Spinal cord (tissue), 10 donors: ENCODE results near the gene VIM. TPM values are rescaled to one million over a fixed set of nuclear protein-coding genes. Genes with fewer than 3 reads are reported as not detected.
"Not testable (repeated sequence)": the region's sequence is repeated elsewhere in the genome, so short reads cannot be mapped to it uniquely, and the experiment has no call there.

Experiments used
- DNase-seq, 6 donors: peaks; one replicate each; pipeline versions ENCODE4 v3.0.0 to v3.0.0-alpha.2; 2013 to 2015; ENCODE audit warnings: low spot score in 6 of 6, low read depth in 4 of 6
- H3K27ac ChIP-seq: one replicate; pipeline ENCODE4 v1.5.1; 2013; ENCODE audit warnings: low read depth, low read length, control low read depth
- H3K27me3 ChIP-seq: one replicate; pipeline ENCODE4 v1.6.1; 2013; ENCODE audit warnings: low read length; ENCODE audit not compliant: control insufficient read depth, insufficient read depth
- H3K36me3 ChIP-seq: one replicate; pipeline ENCODE4 v1.6.1; 2013; ENCODE audit warnings: low read length; ENCODE audit not compliant: control insufficient read depth, insufficient read depth
- H3K4me1 ChIP-seq: one replicate; pipeline ENCODE4 v1.6.1; 2013; ENCODE audit warnings: low read length; ENCODE audit not compliant: control insufficient read depth, insufficient read depth
- H3K4me3 ChIP-seq: one replicate; pipeline ENCODE4 v1.5.1; 2013; ENCODE audit warnings: low read depth, low read length, control low read depth
- H3K9me3 ChIP-seq: one replicate; pipeline ENCODE4 v1.6.1; 2013; ENCODE audit warnings: low read length; ENCODE audit not compliant: control insufficient read depth, insufficient read depth
- WGBS: methylation state at CpG from one replicate; pipeline ENCODE4 v1.1.5; 2013; ENCODE audit warnings: missing lambda C conversion rate; ENCODE audit not compliant: insufficient coverage; 5-methylcytosine and 5-hydroxymethylcytosine counted together
- polyA plus RNA-seq, 2 donors: library from polyadenylated mRNA; unstranded; fragments of 120-200 nt; gene quantifications; one replicate each; pipeline ENCODE4 v1.2.1, GENCODE V29; 2013; ENCODE audit not compliant: insufficient read length in 2 of 2
- total RNA-seq, 2 donors: library from RNA; depleted of rRNA in 1 of 2; stranded (reverse); fragments of 120-200 nt in 1 of 2; fragments of >200 nt in 1 of 2; gene quantifications; one replicate each; pipeline versions ENCODE4 v1.2.3 to v1.2.4, GENCODE V29; 2013 to 2014
- donor health status: healthy.

The VIM gene
- total and polyA plus RNA-seq, 4 donors: 1,457 to 6,817 (median 2,491) TPM

DNA sequence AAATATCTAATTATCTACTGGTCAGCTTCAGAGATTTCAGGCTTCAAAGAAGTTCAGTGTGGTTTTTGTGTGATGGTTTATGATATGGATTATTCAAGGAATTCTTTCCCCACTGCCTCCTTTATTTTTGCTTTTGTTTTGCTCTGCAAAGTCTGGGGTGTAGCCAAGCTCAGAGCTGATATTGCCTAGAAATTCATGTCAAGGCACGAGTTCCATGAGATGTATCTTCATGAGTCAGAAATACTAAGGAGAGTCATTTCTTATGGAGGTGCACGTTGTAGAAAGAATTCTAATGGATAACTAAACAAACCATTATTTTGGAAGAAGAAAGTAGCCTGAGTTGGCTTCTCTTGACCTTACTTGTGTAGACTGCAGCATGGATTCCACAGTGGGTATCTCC, 37.4 kb downstream of the VIM start:
- Histone ChIP-seq H3K4me1 (no peaks in the 10 kb centered on the region), H3K9me3 (peaks cover 2% of the 10 kb centered on the region), H3K36me3 (no peaks in the 10 kb centered on the region), H3K27ac (no peak overlapping the region), H3K4me3 (no peak overlapping the region), H3K27me3 (no peaks in the 10 kb centered on the region)
- no peak for DNase-seq
- no CpG with 5 or more reads among the region's 2 CpGs for WGBS

DNA sequence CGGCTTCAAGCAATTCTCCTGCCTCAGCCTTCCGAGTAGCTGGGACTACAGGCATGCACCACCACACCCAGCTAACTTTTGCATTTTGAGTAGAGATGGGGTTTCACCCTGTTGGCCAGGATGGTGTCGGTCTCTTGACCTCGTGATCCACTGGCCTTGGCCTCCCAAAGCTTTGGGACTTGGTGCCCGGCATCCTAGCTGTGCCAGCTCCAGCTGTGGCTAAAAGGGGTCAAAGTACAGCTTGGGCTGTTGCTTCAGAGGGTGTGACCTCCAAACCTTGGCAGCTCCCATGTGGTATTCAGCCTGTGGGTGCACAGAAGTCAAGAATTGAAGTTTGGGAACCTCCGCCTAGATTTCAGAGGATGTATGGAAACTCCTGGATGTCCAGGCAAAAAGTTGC, 38.5 kb downstream of the VIM start:
- H3K4me1 ChIP-seq: not testable (repeated sequence)

DNA sequence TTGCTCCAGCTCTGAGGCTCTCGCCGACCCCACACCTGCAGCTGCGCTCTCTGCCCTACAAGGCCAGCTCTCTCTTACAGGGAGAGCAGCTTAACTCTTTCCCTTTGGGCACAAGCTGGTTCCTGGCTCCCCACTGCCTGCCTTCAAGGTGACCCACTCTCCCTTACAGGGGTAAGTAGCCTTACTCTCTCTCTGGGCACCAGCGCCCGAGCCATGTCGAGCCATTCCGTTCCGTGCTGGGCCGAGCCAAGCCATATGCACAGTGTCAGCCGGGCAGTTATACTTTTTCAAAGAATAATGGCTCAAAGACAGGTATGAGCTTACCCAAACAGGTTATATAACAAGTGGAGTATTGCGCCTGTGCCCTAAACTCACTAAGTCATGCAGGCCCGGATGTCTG, 44.6 kb downstream of the VIM start:
- WGBS: 92% methylated on average over 5 of the region's 12 CpGs
- no peaks in the 10 kb centered on the region for H3K36me3 ChIP-seq
- no peaks in the 10 kb centered on the region for H3K4me1 ChIP-seq
- no peak overlapping the region for H3K27ac ChIP-seq
- no peak overlapping the region for H3K4me3 ChIP-seq
- no peaks in the 10 kb centered on the region for H3K27me3 ChIP-seq
- DNase-seq: no peak
- H3K9me3 ChIP-seq: no peaks in the 10 kb centered on the region

More for the DNA sequence above, 38.5 kb downstream of the VIM start:
- not testable (repeated sequence) for H3K36me3 ChIP-seq, DNase-seq, H3K9me3 ChIP-seq, H3K27ac ChIP-seq, H3K27me3 ChIP-seq, H3K4me3 ChIP-seq
- 97% methylated on average over 5 of the region's 6 CpGs for WGBS

- H3K36me3 ChIP-seq: no peaks in the 10 kb centered on the region
- 72% methylated on average over 2 of the region's 2 CpGs for WGBS
- H3K4me3 ChIP-seq: no peak overlapping the region
- H3K9me3 ChIP-seq: no peaks in the 10 kb centered on the region
- no peak overlapping the region for H3K27ac ChIP-seq
- no peak for DNase-seq
- no peaks in the 10 kb centered on the region for H3K27me3 ChIP-seq
- H3K4me1 ChIP-seq: no peaks in the 10 kb centered on the region
These were observed 45.4 kb downstream of the VIM start for GRCh38 chr10:17273403-17273802.

DNA sequence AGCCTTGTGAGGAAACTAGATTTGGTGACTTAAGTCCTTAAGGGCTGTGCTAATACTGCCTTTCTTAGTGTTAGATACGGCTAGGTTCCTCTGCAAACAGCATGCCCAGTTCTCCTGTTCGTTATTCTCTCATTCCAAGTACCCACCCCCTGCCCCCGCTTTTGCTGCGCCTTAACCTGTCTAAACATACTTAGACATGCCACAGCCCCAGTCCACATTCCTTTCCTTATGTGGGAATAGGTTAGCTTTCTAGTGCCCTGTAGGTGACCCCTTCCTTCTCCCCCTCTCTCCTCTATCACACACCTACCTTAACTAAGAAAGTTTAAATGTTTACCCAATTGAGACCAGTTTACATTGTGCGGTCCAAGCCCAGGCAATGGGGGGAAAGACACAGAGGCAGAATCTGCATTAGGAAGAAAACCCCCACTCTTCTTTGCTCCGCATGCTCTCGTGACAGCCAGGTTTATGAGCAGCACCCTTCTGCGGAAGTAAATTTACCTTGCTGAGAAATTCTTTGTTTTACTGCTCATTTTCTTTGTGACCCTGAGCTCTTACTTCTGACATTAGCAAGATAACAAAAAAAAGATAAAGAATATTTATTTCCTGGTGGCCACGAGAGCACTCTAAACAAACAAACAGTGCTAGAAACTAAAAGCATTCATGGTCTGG, 48.8 kb downstream of the VIM start:
- no peak for DNase-seq
- Histone ChIP-seq H3K36me3 (no peaks in the 10 kb centered on the region), H3K27me3 (no peaks in the 10 kb centered on the region), H3K4me1 (no peaks in the 10 kb centered on the region), H3K4me3 (no peak overlapping the region), H3K27ac (no peak overlapping the region), H3K9me3 (no peaks in the 10 kb centered on the region)
- WGBS: no CpG with 5 or more reads among the region's 9 CpGs

DNA sequence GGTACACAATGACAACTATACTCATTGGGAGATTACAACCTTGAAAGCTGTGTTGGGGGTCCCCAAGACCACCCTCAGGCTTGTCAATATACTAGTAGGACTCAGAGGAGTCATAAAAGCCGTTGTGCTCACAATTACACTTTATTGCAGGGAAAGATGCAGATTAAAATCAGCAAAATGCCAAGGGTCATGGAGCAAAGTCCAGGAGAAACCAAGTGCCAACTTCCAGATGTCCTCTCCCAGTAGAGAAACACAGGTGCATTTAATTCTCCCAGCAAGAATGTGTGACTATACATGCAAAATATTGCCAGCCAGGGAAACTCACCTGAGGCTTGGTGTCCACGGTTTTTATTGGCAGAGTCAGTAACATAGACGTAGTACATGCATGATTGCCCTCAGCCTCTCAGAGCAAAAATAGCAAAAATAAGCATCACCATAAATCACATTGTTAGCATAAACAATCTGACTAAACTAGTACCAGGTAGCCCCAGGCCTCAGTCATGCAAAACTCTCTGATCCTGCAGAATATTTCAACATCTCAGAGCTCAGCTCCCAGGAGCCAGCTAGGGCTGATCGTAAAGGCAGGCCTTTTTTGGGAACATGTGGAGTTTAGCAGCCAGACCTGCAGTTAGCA, 50.7 kb downstream of the VIM start:
- Histone ChIP-seq H3K36me3 (no peaks in the 10 kb centered on the region), H3K9me3 (peaks cover 5% of the 10 kb centered on the region), H3K27ac (no peak overlapping the region), H3K27me3 (no peaks in the 10 kb centered on the region), H3K4me1 (no peaks in the 10 kb centered on the region), H3K4me3 (no peak overlapping the region)
- peak in 1 of 6 donors; percentile 24 for DNase-seq
- WGBS: 76% methylated on average over 3 of the region's 4 CpGs

GRCh38 chr10:17282311-17282710, 54.3 kb downstream of the VIM start:
- H3K36me3 ChIP-seq: no peaks in the 10 kb centered on the region
- no peaks in the 10 kb centered on the region for H3K4me1 ChIP-seq
- H3K27ac ChIP-seq: no peak overlapping the region
- H3K9me3 ChIP-seq: peaks cover 7% of the 10 kb centered on the region
- WGBS: 91% methylated on average over 3 of the region's 3 CpGs
- no peak for DNase-seq
- H3K4me3 ChIP-seq: no peak overlapping the region
- H3K27me3 ChIP-seq: no peaks in the 10 kb centered on the region

- H3K27ac ChIP-seq: no peak overlapping the region
- DNase-seq: peak in 1 of 6 donors; percentile 61
These were observed 58.8 kb downstream of the VIM start for GRCh38 chr10:17286562-17287550.

More at GRCh38 chr10:17286562-17287550, 58.8 kb downstream of the VIM start:
- H3K36me3 ChIP-seq: no peaks in the 10 kb centered on the region
- peaks cover 7% of the 10 kb centered on the region for H3K9me3 ChIP-seq
- 80% methylated on average over 7 of the region's 10 CpGs for WGBS
- H3K4me3 ChIP-seq: no peak overlapping the region
- H3K4me1 ChIP-seq: no peaks in the 10 kb centered on the region
- H3K27me3 ChIP-seq: no peaks in the 10 kb centered on the region
